CD4-positive, alpha-beta memory T cell (primary cell): ENCODE results near the gene PGLYRP1. TPM values are rescaled to one million over a fixed set of nuclear protein-coding genes. Genes with fewer than 3 reads are reported as not detected.

Source experiments
- CTCF ChIA-PET: fragments of 350-600 bp; sonication (Branson Sonifier 250); formaldehyde crosslinking; loops from one replicate; lab custom pipeline; 2021; ENCODE audit warnings: inconsistent platforms; ENCODE audit not compliant: partially characterized antibody; lab: Charles Lee
- POLR2A ChIA-PET: fragments of 350-600 bp; sonication (Branson Sonifier 250); formaldehyde crosslinking; loops from one replicate; lab custom pipeline; 2021; ENCODE audit not compliant: partially characterized antibody; lab: Charles Lee
- DNase-seq, 5 donors: peaks; one replicate each; pipeline versions ENCODE4 v3.0.0 to v3.0.0-alpha.2; 2020 to 2022; ENCODE audit warnings: mixed read lengths in 1 of 5
- H3K27ac ChIP-seq: one replicate; pipeline ENCODE4 v1.7.0; 2013; ENCODE audit warnings: low read depth, low read length
- H3K27me3 ChIP-seq: 2 replicates; pipeline ENCODE4 v1.7.0; 2013; ENCODE audit warnings: mild to moderate bottlenecking, low read length, moderate library complexity; ENCODE audit not compliant: insufficient read depth
- H3K36me3 ChIP-seq: 2 replicates; pipeline ENCODE4 v1.7.0; 2013; ENCODE audit warnings: mild to moderate bottlenecking, low read length, moderate library complexity; ENCODE audit not compliant: insufficient read depth
- H3K4me1 ChIP-seq: 2 replicates; pipeline ENCODE4 v1.7.0; 2013; ENCODE audit warnings: mild to moderate bottlenecking, low read length, moderate library complexity; ENCODE audit not compliant: insufficient read depth
- H3K4me3 ChIP-seq, 2 donors: one replicate each; pipeline ENCODE4 v1.7.0; 2013; ENCODE audit warnings: low read length in 2 of 2, mild to moderate bottlenecking in 1 of 2
- H3K9me3 ChIP-seq, 2 donors: one replicate each; pipeline ENCODE4 v1.7.0; 2013; ENCODE audit warnings: low read length in 2 of 2, control low read depth in 1 of 2; ENCODE audit not compliant: control insufficient read depth in 1 of 2
- H3K27ac Mint-ChIP-seq, 7 donors: one replicate each; pipeline ENCODE4 v1.8.0; 2020 to 2021; ENCODE audit warnings: mixed read lengths in 7 of 7, mild to moderate bottlenecking in 6 of 7, inconsistent platforms in 3 of 7, moderate library complexity in 3 of 7
- H3K27me3 Mint-ChIP-seq, 2 donors: one replicate each; pipeline ENCODE4 v1.8.0; 2020 to 2021; ENCODE audit warnings: mixed read lengths in 2 of 2
- H3K36me3 Mint-ChIP-seq, 2 donors: one replicate each; pipeline ENCODE4 v1.8.0; 2020 to 2021; ENCODE audit warnings: mixed read lengths in 2 of 2, inconsistent platforms in 1 of 2, mild to moderate bottlenecking in 1 of 2
- H3K4me1 Mint-ChIP-seq, 4 donors: one replicate each; pipeline ENCODE4 v1.8.0; 2020 to 2021; ENCODE audit warnings: mixed read lengths in 4 of 4, mild to moderate bottlenecking in 1 of 4
- H3K4me3 Mint-ChIP-seq, 8 donors: one replicate each; pipeline ENCODE4 v1.8.0; 2020 to 2021; ENCODE audit warnings: mixed read lengths in 8 of 8, mild to moderate bottlenecking in 7 of 8, moderate library complexity in 6 of 8, inconsistent platforms in 3 of 8
- H3K9me3 Mint-ChIP-seq, 8 donors: one replicate each; pipeline ENCODE4 v1.8.0; 2020 to 2021; ENCODE audit warnings: mixed read lengths in 8 of 8, mild to moderate bottlenecking in 5 of 8, inconsistent platforms in 3 of 8, moderate library complexity in 1 of 8
- intact Hi-C: fragments of 100-400 bp; cut with micrococcal nuclease; formaldehyde crosslinking; loops from one replicate; pipeline ENCODE4 v1.15.1; 2023
- polyA plus RNA-seq, 2 donors: library from polyadenylated mRNA; unstranded; fragments of 300-500 nt; fragmentation: Illumina TruSeq; gene quantifications; one replicate each; pipeline ENCODE4 v1.2.3, GENCODE V29; 2021
- total RNA-seq, 2 experiments: library from RNA; stranded (reverse); gene quantifications; one replicate each; pipeline ENCODE4 v1.2.3, GENCODE V29; 2021

Gene PGLYRP1
- total and polyA plus RNA-seq, 4 experiments from 2014 or later: not detected

- ChIA-PET CTCF (interaction anchor here (1.3 to 2.0 kb wide), 5 partner anchors 10 to 154 kb away, joined by 4 to 18 read pairs (median 9); partner anchors contain the start of genes CCDC61 and SYMPK), POLR2A (interaction anchor here (0.8 to 1.9 kb wide), 3 partner anchors 18 to 114 kb away, joined by 3 to 10 read pairs (median 4); partner anchors contain the start of gene CCDC61)
- no peaks in the 10 kb centered on the region for H3K9me3 Mint-ChIP-seq
- no peak for DNase-seq
- H3K4me3 Mint-ChIP-seq: peak overlapping the region in 7 of 8 donors; percentile 51 to 89 (median 62)
- H3K27me3 Mint-ChIP-seq: peaks cover 0 to 5% of the 10 kb centered on the region in 2 donors
- Histone ChIP-seq H3K9me3 (no peaks in the 10 kb centered on the region), H3K27ac (no peak overlapping the region), H3K27me3 (no peaks in the 10 kb centered on the region), H3K4me1 (peaks cover 14% of the 10 kb centered on the region), H3K4me3 (no peak overlapping the region), H3K36me3 (no peaks in the 10 kb centered on the region)
- H3K36me3 Mint-ChIP-seq: peaks cover 0 to 2% of the 10 kb centered on the region in 2 donors
- intact Hi-C loops: loop anchor here (2.0 to 5.0 kb wide), 3 partner anchors 115 to 245 kb away; partner anchors contain the start of genes MYPOP and SYMPK
- H3K27ac Mint-ChIP-seq: peak overlapping the region in 3 of 7 donors; percentile 59 to 68 (median 60)
- H3K4me1 Mint-ChIP-seq: peaks cover 12 to 21% (median 16%) of the 10 kb centered on the region in 4 donors
These were observed 5.8 kb downstream of the PGLYRP1 start for GRCh38 chr19:46017095-46017429.

GRCh38 chr19:46016426-46017094 is 6.3 kb downstream of the PGLYRP1 start:
- peaks cover 14% of the 10 kb centered on the region for H3K4me1 ChIP-seq
- Mint-ChIP-seq H3K27me3 (peaks cover 0 to 5% of the 10 kb centered on the region in 2 donors), H3K9me3 (no peaks in the 10 kb centered on the region), H3K4me1 (peaks cover 12 to 21% (median 16%) of the 10 kb centered on the region in 4 donors), H3K36me3 (peaks cover 0 to 2% of the 10 kb centered on the region in 2 donors), H3K4me3 (peak overlapping the region; percentile 86 to 94 (median 91)), H3K27ac (peak overlapping the region; percentile 10 to 88 (median 71))
- DNase-seq: peak; percentile 69 to 79 (median 76)
- no peaks in the 10 kb centered on the region for H3K36me3 ChIP-seq
- CTCF ChIA-PET: interaction anchor here (1.3 to 2.0 kb wide), 5 partner anchors 11 to 153 kb away, joined by 4 to 18 read pairs (median 9); partner anchors contain the start of genes CCDC61 and SYMPK
- intact Hi-C loops: loop anchor here (1.0 to 5.0 kb wide), 4 partner anchors 114 to 244 kb away; partner anchors contain the start of genes MYPOP and SYMPK
- POLR2A ChIA-PET: interaction anchor here (0.8 to 1.9 kb wide), 3 partner anchors 18 to 114 kb away, joined by 3 to 10 read pairs (median 4); partner anchors contain the start of gene CCDC61
- no peaks in the 10 kb centered on the region for H3K27me3 ChIP-seq
- peak overlapping the region; percentile 76 to 80 for H3K4me3 ChIP-seq
- no peaks in the 10 kb centered on the region for H3K9me3 ChIP-seq
- H3K27ac ChIP-seq: peak overlapping the region; percentile 53

- Mint-ChIP-seq H3K4me3 (peak overlapping the region; percentile 86 to 94 (median 91)), H3K9me3 (no peaks in the 10 kb centered on the region), H3K27me3 (peaks cover 0 to 5% of the 10 kb centered on the region in 2 donors), H3K27ac (peak overlapping the region; percentile 60 to 88 (median 71)), H3K4me1 (peaks cover 12 to 21% (median 16%) of the 10 kb centered on the region in 4 donors), H3K36me3 (peaks cover under 1 to 2% of the 10 kb centered on the region in 2 donors)
- Histone ChIP-seq H3K36me3 (no peaks in the 10 kb centered on the region), H3K27ac (peak overlapping the region; percentile 53), H3K27me3 (no peaks in the 10 kb centered on the region), H3K9me3 (no peaks in the 10 kb centered on the region), H3K4me1 (peaks cover 14% of the 10 kb centered on the region), H3K4me3 (peak overlapping the region; percentile 76 to 80)
- peak; percentile 39 to 68 (median 53) for DNase-seq
- POLR2A ChIA-PET: no interaction called here
- intact Hi-C loops: loop anchor here (1.0 to 5.0 kb wide), 5 partner anchors 21 to 244 kb away; partner anchors contain the start of genes CCDC61, MYPOP and SYMPK
- CTCF ChIA-PET: interaction anchor here (1.7 to 2.0 kb wide), 3 partner anchors 10 to 21 kb away, joined by 4 to 18 read pairs (median 16); partner anchors contain the start of gene CCDC61
These were observed 7.0 kb downstream of the PGLYRP1 start for GRCh38 chr19:46015687-46016425.

- ChIA-PET POLR2A (no interaction called here), CTCF (interaction anchor here (1.8 kb wide), 1 partner anchor 9 kb away, joined by 4 read pairs; no protein-coding TSS in a partner anchor)
- Histone ChIP-seq H3K4me3 (peak overlapping the region in 1 of 2 donors; percentile 76), H3K4me1 (peaks cover 14% of the 10 kb centered on the region), H3K27ac (no peak overlapping the region), H3K27me3 (no peaks in the 10 kb centered on the region), H3K36me3 (no peaks in the 10 kb centered on the region), H3K9me3 (no peaks in the 10 kb centered on the region)
- Mint-ChIP-seq H3K4me1 (peaks cover 12 to 21% (median 16%) of the 10 kb centered on the region in 4 donors), H3K9me3 (no peaks in the 10 kb centered on the region), H3K27me3 (peaks cover 0 to 5% of the 10 kb centered on the region in 2 donors), H3K4me3 (peak overlapping the region; percentile 70 to 84 (median 80)), H3K27ac (peak overlapping the region in 5 of 7 donors; percentile 24 to 86 (median 65)), H3K36me3 (peaks cover 4 to 8% of the 10 kb centered on the region in 2 donors)
- intact Hi-C loops: loop anchor here (1.0 to 5.0 kb wide), 3 partner anchors 20 to 243 kb away; partner anchors contain the start of genes CCDC61 and MYPOP
- DNase-seq: peak; percentile 50 to 71 (median 57)
These were observed 7.7 kb downstream of the PGLYRP1 start for GRCh38 chr19:46014941-46015686.

GRCh38 chr19:46014534-46014933 is 8.3 kb downstream of the PGLYRP1 start:
- Mint-ChIP-seq H3K36me3 (peaks cover 8 to 13% of the 10 kb centered on the region in 2 donors), H3K27me3 (peaks cover 0 to 5% of the 10 kb centered on the region in 2 donors), H3K27ac (peak overlapping the region in 1 of 7 donors; percentile 29), H3K4me3 (peak overlapping the region; percentile 41 to 81 (median 65)), H3K9me3 (no peaks in the 10 kb centered on the region), H3K4me1 (peaks cover 12 to 21% (median 16%) of the 10 kb centered on the region in 4 donors)
- POLR2A ChIA-PET: no interaction called here
- Histone ChIP-seq H3K4me3 (no peak overlapping the region), H3K27me3 (no peaks in the 10 kb centered on the region), H3K4me1 (peaks cover 14% of the 10 kb centered on the region), H3K36me3 (no peaks in the 10 kb centered on the region), H3K9me3 (no peaks in the 10 kb centered on the region), H3K27ac (no peak overlapping the region)
- CTCF ChIA-PET: no interaction called here
- intact Hi-C loops: no loop called here
- no peak for DNase-seq
